ENCODE results near the gene ERMN.

DNA sequence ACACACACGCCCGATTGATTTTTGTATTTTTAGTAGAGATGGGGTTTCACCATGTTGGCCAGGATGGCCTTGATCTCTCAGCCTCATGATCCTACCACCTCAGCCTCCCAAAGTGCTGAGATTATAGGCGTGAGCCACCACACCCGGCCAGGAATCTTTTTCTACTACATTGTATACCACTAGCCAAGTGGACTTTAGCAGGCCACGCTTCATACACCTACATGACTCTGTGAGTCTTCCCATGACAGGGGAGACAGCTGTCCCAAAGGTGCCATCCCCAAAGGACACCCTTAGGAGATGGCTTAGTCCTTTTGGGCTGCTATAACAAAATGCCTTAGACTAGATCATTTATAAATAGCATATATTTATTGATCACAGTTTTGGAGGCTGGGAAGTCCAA, 32.8 kb downstream of the ERMN start:
- TF ChIP-seq, protein P1, sequence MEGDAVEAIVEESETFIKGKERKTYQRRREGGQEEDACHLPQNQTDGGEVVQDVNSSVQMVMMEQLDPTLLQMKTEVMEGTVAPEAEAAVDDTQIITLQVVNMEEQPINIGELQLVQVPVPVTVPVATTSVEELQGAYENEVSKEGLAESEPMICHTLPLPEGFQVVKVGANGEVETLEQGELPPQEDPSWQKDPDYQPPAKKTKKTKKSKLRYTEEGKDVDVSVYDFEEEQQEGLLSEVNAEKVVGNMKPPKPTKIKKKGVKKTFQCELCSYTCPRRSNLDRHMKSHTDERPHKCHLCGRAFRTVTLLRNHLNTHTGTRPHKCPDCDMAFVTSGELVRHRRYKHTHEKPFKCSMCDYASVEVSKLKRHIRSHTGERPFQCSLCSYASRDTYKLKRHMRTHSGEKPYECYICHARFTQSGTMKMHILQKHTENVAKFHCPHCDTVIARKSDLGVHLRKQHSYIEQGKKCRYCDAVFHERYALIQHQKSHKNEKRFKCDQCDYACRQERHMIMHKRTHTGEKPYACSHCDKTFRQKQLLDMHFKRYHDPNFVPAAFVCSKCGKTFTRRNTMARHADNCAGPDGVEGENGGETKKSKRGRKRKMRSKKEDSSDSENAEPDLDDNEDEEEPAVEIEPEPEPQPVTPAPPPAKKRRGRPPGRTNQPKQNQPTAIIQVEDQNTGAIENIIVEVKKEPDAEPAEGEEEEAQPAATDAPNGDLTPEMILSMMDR (conservative IDR thresholded peaks at IDR 0.05 in 1 of 2, IDR thresholded peaks at IDR 0.05 in 1 of 2; ENCODE audit: low read depth in 1 of 2, low read length in 2 of 2), result no peak
- no peak for TF ChIP-seq EZH2 (IDR thresholded peaks at IDR 0.05; ENCODE audit: low read length, missing control alignments)

All from fibroblast of lung (primary cell).